Ovary (tissue), 3 donors: Measurements from ENCODE around the gene DOCK4.

Experiments used
- EP300 ChIP-seq: sonication (generic); formaldehyde crosslinking; IDR thresholded peaks from one replicate; pipeline ENCODE4 v1.6.1; 2017; ENCODE audit warnings: antibody characterized with exemption
- POLR2A ChIP-seq: fragments of 450-650 bp; IDR thresholded peaks from one replicate; pipeline ENCODE4 v1.6.1; 2017; ENCODE audit warnings: antibody characterized with exemption, mild to moderate bottlenecking, moderate library complexity
- TF ChIP-seq, protein P1 (sequence below), 3 donors: fragments of 450-650 bp in 2 of 3; fragments of 200-600 bp in 1 of 3; IDR thresholded peaks; one replicate each; pipeline versions ENCODE4 v1.5.1 to v1.8.0; 2016 to 2022; ENCODE audit warnings: antibody characterized with exemption in 3 of 3, mild to moderate bottlenecking in 1 of 3
- donor health status: DM: no; HTN: no; CAD: no.

GRCh38 chr7:111911166-111911961, 294.8 kb downstream of the DOCK4 start:
- TF ChIP-seq POLR2A (no peak), EP300 (no peak)
- TF ChIP-seq, protein P1, sequence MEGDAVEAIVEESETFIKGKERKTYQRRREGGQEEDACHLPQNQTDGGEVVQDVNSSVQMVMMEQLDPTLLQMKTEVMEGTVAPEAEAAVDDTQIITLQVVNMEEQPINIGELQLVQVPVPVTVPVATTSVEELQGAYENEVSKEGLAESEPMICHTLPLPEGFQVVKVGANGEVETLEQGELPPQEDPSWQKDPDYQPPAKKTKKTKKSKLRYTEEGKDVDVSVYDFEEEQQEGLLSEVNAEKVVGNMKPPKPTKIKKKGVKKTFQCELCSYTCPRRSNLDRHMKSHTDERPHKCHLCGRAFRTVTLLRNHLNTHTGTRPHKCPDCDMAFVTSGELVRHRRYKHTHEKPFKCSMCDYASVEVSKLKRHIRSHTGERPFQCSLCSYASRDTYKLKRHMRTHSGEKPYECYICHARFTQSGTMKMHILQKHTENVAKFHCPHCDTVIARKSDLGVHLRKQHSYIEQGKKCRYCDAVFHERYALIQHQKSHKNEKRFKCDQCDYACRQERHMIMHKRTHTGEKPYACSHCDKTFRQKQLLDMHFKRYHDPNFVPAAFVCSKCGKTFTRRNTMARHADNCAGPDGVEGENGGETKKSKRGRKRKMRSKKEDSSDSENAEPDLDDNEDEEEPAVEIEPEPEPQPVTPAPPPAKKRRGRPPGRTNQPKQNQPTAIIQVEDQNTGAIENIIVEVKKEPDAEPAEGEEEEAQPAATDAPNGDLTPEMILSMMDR (IDR thresholded peaks at IDR 0.05), result no peak
